Activated B cell treated with CpG ODN at 0.5 μM for 24 hours (primary cell): ENCODE measurements around the gene JHY. TPM values are rescaled to one million over a fixed set of nuclear protein-coding genes. Genes with fewer than 3 reads are reported as not detected.

Source experiments
- ATAC-seq: fragments of 200-7000 bp; cut with Tn5 transposase; one replicate; pipeline ENCODE4 v1.10.0; 2021; ENCODE audit warnings: low read depth, mild to moderate bottlenecking, moderate library complexity
- CTCF ChIA-PET: fragments of 350-600 bp; sonication (Branson Sonifier 250); formaldehyde crosslinking; loops from one replicate; lab custom pipeline; 2021; ENCODE audit warnings: antibody characterized with exemption; lab: Charles Lee
- POLR2A ChIA-PET: fragments of 350-600 bp; sonication (Branson Sonifier 250); formaldehyde crosslinking; loops from one replicate; lab custom pipeline; 2021; ENCODE audit warnings: antibody characterized with exemption; lab: Charles Lee
- DNase-seq: peaks from one replicate; pipeline ENCODE4 v3.0.0; 2022
- H3K27ac Mint-ChIP-seq: one replicate; pipeline ENCODE4 v1.8.0; 2020; ENCODE audit warnings: mixed read lengths
- H3K27me3 Mint-ChIP-seq: one replicate; pipeline ENCODE4 v1.8.0; 2021; ENCODE audit warnings: mixed read lengths
- H3K36me3 Mint-ChIP-seq: one replicate; pipeline ENCODE4 v1.8.0; 2021; ENCODE audit warnings: low read depth, mixed read lengths
- H3K4me1 Mint-ChIP-seq: one replicate; pipeline ENCODE4 v1.8.0; 2021; ENCODE audit warnings: mixed read lengths
- H3K4me3 Mint-ChIP-seq: one replicate; pipeline ENCODE4 v1.8.0; 2020; ENCODE audit warnings: mild to moderate bottlenecking, mixed read lengths
- H3K9me3 Mint-ChIP-seq: one replicate; pipeline ENCODE4 v1.8.0; 2020; ENCODE audit warnings: mixed read lengths
- intact Hi-C: fragments of 100-400 bp; cut with micrococcal nuclease; formaldehyde crosslinking; loops from one replicate; pipeline ENCODE4 v1.15.1; 2024
- total RNA-seq: library from RNA; stranded (reverse); gene quantifications from 2 replicates; pipeline ENCODE4 v1.2.3, GENCODE V29; 2022
- TF ChIP-seq, protein P1 (sequence below): fragments of 200-600 bp; IDR thresholded peaks from one replicate; pipeline ENCODE4 v1.8.0; 2022; ENCODE audit warnings: antibody characterized with exemption, mild to moderate bottlenecking

JHY gene
- total RNA-seq, 1 donor from 2014 or later: 2.0 TPM

DNA sequence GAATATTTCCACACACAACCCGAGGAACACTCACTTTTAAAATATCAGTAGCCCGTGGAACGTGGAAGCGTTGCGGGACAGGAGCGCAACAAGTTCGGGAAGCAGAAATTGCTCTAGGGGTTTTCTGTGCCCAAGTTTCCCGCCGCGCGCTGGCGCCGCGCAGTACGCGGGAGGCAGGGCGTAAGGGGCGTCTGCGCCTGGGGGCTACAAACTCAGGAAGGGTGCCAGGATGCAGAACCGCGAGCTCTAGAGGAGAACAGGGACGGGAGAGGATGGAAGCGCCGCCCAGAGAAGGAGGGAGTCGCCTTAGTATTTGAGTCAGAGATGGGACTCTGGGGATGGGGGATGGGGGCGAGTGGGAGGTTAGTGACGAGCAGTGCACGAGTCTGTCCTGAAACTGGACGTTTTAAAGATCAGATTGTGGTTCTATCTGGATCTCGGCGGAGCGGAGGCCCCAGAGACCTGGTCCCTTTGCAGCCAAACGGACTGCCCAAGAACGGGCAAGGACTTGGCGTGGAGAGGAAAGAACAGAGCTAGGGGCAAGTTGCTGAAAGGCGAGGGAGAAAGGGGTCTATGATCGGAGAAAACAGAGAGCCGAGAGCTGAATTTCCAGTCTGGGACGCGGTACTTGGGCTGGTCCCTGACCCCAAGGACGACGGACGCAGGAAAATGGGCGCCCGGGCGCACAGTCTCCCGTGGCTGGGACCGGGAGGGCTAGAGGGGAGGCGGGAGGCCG lies 94.3 kb downstream of the JHY start:
- no peak overlapping the region for H3K27ac Mint-ChIP-seq
- intact Hi-C loops: no loop called here

DNA sequence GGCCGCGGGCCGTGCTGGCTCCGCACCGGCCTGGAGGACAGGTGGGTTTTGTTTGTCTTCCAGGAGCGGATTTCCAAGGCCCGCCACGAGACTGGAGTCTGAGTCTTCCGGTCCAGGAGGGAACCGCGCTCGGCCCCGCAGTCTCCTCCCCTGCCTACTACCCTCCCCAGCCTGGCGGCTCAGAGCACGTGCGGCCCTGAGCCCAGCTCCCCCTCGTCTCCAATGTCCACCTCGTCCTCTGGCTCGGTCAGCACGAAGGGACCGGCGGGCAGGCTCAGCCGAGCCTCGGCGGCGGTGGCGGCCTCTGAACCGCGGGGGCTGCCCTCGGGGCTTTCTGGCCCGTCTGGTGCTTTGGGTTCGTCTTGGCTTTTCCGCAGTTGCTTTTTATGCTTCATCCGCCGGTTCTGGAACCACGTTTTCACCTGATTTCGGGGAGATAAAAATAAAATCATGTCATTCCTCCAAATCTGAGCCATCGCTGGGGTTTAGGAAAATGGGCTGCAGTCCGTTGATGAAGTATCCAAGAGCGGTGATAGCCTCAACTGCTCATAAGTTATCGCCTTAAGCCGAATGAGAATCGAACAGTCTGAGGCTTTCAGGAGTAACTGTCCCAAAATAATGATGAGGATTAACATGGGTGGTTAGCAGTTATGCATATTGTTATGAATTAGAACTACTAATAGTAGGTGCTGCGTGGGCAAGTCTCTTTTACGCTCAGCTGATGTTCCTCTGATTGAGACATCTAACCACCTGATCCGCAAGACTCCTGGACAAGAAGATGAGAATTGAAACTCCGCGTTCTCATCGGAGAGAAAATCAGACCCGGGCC lies 95.1 kb downstream of the JHY start:
- ChIA-PET POLR2A (no interaction called here), CTCF (no interaction called here)
- ATAC-seq: no peak

More for the DNA sequence above, 94.3 kb downstream of the JHY start:
- H3K4me3 Mint-ChIP-seq: peak overlapping the region; percentile 54
- peaks cover 23% of the 10 kb centered on the region for H3K4me1 Mint-ChIP-seq
- no peaks in the 10 kb centered on the region for H3K9me3 Mint-ChIP-seq
- no peak for ATAC-seq
- DNase-seq: no peak
- TF ChIP-seq, protein P1, sequence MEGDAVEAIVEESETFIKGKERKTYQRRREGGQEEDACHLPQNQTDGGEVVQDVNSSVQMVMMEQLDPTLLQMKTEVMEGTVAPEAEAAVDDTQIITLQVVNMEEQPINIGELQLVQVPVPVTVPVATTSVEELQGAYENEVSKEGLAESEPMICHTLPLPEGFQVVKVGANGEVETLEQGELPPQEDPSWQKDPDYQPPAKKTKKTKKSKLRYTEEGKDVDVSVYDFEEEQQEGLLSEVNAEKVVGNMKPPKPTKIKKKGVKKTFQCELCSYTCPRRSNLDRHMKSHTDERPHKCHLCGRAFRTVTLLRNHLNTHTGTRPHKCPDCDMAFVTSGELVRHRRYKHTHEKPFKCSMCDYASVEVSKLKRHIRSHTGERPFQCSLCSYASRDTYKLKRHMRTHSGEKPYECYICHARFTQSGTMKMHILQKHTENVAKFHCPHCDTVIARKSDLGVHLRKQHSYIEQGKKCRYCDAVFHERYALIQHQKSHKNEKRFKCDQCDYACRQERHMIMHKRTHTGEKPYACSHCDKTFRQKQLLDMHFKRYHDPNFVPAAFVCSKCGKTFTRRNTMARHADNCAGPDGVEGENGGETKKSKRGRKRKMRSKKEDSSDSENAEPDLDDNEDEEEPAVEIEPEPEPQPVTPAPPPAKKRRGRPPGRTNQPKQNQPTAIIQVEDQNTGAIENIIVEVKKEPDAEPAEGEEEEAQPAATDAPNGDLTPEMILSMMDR: no peak
- peaks cover 75% of the 10 kb centered on the region for H3K27me3 Mint-ChIP-seq
- POLR2A ChIA-PET: no interaction called here
- CTCF ChIA-PET: no interaction called here
- H3K36me3 Mint-ChIP-seq: no peaks in the 10 kb centered on the region

DNA sequence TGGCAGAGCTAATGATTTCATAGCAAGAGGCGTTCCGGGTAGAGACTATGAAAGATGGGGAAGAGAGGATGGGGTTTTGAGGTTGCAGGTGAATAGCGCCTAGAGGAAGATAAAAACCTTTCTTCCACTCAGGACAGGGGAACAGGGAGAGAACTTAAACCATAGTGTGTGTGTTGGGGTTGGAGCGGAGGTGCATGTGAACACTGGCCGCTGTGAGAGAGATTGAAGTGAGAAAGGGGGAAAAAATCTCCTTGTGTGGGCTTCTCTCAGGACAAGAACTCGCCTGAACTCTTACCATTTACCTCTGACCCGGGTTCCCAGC lies 95.7 kb downstream of the JHY start:
- Mint-ChIP-seq H3K27ac (no peak overlapping the region), H3K4me1 (peaks cover 27% of the 10 kb centered on the region), H3K27me3 (peaks cover 83% of the 10 kb centered on the region), H3K9me3 (no peaks in the 10 kb centered on the region), H3K4me3 (no peak overlapping the region), H3K36me3 (no peaks in the 10 kb centered on the region)
- TF ChIP-seq, protein P1: no peak
- ATAC-seq (no peak), DNase-seq (no peak)
- intact Hi-C loops: no loop called here
- POLR2A ChIA-PET: no interaction called here
- CTCF ChIA-PET: no interaction called here

More for the DNA sequence above, 95.1 kb downstream of the JHY start:
- Mint-ChIP-seq H3K4me3 (no peak overlapping the region), H3K27ac (no peak overlapping the region), H3K4me1 (peaks cover 23% of the 10 kb centered on the region), H3K9me3 (no peaks in the 10 kb centered on the region), H3K27me3 (peaks cover 79% of the 10 kb centered on the region), H3K36me3 (no peaks in the 10 kb centered on the region)
- DNase-seq: no peak
- intact Hi-C loops: no loop called here
- TF ChIP-seq, protein P1: no peak

DNA sequence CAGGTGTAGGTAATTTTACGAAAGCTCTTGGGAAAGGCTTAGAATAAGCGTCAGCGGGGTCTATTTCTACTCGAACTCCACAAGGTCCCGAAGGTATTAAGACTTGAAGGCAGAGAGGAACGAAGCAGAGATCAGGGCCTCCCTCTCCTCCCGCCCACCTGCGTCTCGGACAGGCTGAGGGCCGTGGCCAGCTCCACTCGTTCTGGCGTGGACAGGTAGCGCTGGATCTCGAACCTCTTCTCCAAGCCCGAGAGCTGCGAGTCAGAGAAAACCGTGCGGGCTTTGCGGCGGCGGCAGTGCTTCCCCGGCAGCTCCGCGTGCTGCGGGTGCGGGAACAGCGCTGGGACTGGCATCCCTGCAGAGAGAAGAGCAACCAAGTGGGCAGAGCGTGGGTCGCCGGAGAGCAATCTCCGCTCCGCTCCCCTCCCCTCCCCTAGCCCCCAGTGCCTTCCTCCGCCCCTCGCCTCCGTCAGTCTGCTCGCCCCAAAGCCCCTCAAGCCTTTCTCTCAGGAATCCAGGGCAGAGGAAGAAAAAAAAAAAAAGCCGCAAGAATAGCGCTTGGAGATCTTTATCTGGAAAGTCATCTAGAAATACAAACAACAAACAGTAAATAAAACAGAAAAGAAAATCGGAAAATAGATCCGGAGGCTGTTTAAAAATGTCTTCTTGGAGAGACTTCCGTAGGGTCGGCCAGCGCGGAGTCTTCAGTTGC lies 96.7 kb downstream of the JHY start:
- Mint-ChIP-seq H3K27me3 (peaks cover 82% of the 10 kb centered on the region), H3K27ac (no peak overlapping the region), H3K4me1 (peaks cover 34% of the 10 kb centered on the region), H3K36me3 (no peaks in the 10 kb centered on the region), H3K4me3 (no peak overlapping the region), H3K9me3 (no peaks in the 10 kb centered on the region)
- ChIA-PET CTCF (no interaction called here), POLR2A (interaction anchor here (0.7 kb wide), 1 partner anchor 1789 kb away, joined by 4 read pairs; no protein-coding TSS in a partner anchor)
- DNase-seq: no peak
- intact Hi-C loops: no loop called here
- ATAC-seq: no peak
- TF ChIP-seq, protein P1: no peak
